ENCODE results near the gene SCUBE3. TPM values are rescaled to one million over a fixed set of nuclear protein-coding genes. Genes with fewer than 3 reads are reported as not detected.
A peak's percentile ranks its signal among the peaks of the same experiment; 100 is the strongest.

SCUBE3 gene
- total RNA-seq, 1 donor from 2014 or later, result 10.6 TPM

DNA sequence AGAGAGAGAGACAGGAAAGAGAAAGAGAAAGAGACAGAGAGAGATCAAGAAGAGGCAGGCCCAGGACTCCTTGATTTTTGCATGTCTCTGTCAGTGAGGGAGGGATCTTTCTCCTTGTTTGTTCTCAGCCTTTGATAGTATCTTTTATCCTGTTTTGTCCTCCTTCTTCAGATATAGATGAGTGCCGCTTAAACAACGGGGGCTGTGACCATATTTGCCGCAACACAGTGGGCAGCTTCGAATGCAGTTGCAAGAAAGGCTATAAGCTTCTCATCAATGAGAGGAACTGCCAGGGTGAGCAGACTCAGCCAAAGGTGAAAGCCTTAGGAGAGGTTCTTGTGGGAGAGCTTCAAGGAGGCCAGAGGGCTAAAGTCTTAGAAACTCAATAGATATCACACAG is 25.8 kb downstream of the SCUBE3 start:
- DNase-seq (ENCODE audit: low spot score), result no peak

DNA sequence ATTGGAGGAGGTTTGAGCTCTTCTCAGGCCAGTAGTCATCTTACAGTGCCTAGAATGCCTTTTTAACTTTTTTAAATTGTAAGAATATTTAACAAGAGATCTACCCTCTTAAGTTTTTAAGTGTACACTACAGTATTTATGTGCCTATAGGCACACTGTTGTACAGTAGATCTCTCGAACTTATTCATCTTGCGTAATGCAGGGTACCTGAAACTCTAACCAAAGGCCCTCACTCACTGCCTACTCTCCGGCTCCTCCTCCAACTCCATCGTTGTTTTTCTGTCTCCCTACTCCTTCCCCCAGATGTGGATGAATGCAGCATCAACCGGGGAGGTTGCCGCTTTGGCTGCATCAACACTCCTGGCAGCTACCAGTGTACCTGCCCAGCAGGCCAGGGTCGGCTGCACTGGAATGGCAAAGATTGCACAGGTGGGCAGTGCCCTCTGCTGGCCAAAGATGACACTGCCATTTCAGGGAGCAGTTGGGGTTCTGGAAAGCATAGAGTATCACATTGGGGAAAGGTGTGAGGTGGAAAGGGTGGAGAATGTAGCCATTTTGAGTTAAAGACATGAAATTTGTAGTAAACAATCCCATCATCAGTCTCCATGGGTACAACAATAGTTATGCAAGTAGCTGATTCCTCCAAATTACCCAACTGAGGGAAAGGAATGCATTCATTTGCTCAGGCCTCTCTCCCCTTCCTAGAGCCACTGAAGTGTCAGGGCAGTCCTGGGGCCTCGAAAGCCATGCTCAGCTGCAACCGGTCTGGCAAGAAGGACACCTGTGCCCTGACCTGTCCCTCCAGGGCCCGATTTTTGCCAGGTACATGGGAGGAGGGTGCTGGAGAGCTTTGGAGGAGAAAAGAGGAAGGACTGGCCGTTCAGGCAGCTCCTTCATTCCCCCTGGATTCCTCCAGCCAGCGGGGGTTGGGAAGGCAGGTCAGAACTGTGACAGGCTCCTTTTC is 27.4 kb downstream of the SCUBE3 start:
- peak; percentile 73 for DNase-seq (ENCODE audit: low spot score)

GRCh38 chr6:35242486-35242885 is 28.7 kb downstream of the SCUBE3 start:
- no peak for DNase-seq (ENCODE audit: low spot score)

DNA sequence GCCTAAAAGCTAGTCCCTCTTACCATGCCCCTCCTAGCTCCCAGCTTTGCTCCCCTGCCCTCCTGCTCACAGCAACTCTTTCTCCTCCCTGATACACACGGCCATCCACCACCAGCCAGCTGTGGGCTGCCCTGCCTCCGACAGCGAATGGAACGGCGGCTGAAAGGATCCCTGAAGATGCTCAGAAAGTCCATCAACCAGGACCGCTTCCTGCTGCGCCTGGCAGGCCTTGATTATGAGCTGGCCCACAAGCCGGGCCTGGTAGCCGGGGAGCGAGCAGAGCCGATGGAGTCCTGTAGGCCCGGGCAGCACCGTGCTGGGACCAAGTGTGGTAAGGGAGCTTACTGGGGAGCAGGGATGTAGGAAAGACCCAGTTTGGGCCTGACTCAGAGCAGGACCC is 29.1 kb downstream of the SCUBE3 start:
- no peak for DNase-seq (ENCODE audit: low spot score)

DNA sequence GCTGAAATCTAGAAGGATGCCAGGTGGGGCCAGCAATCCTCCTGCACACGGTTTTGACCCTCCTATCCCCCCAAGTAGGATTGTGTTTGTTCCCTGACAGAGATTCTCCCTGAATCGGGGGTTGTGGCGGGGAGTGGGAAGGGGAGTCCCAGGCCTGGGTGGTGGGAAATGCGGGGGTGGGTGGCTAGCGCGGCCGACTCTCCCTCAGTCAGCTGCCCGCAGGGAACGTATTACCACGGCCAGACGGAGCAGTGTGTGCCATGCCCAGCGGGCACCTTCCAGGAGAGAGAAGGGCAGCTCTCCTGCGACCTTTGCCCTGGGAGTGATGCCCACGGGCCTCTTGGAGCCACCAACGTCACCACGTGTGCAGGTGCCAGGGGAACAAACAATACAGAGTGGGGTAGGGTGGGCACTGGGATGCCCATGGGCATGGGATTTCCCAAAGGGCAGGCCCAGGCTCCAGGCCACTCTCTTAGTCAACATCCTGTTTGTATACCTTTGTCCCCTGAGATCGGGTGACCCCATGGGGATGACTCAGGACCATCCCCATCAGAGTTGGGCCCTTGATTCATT is 29.7 kb downstream of the SCUBE3 start:
- DNase-seq (ENCODE audit: low spot score), result no peak

- DNase-seq (ENCODE audit: low spot score), result no peak
Observed at GRCh38 chr6:35244551-35244950, 30.8 kb downstream of the SCUBE3 start.

- no peak for DNase-seq (ENCODE audit: low spot score)
Observed at GRCh38 chr6:35247642-35248231, 34.0 kb downstream of the SCUBE3 start.

DNA sequence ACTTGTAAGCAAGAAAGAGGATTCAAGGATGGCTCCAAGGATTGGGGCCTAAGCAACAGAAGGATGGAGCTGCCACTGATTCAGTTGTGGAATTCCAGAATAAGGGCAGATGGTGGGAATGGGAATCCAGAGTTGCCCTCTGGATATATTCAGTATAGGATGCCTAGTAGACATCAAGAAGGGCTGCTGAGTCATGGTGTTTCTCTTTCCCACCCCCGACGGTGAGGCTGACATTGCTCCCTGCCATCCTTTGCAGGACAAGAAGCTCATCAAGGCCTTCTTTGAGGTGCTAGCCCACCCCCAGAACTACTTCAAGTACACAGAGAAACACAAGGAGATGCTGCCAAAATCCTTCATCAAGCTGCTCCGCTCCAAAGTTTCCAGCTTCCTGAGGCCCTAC is 34.5 kb downstream of the SCUBE3 start:
- no peak for DNase-seq (ENCODE audit: low spot score)

GRCh38 chr6:35248965-35249364 is 35.2 kb downstream of the SCUBE3 start:
- DNase-seq (ENCODE audit: low spot score), result no peak

GRCh38 chr6:35251949-35252348 is 38.2 kb downstream of the SCUBE3 start:
- DNase-seq (ENCODE audit: low spot score), result no peak

- DNase-seq (ENCODE audit: low spot score), result no peak
Observed at GRCh38 chr6:35253249-35253648, 39.5 kb downstream of the SCUBE3 start.

DNA sequence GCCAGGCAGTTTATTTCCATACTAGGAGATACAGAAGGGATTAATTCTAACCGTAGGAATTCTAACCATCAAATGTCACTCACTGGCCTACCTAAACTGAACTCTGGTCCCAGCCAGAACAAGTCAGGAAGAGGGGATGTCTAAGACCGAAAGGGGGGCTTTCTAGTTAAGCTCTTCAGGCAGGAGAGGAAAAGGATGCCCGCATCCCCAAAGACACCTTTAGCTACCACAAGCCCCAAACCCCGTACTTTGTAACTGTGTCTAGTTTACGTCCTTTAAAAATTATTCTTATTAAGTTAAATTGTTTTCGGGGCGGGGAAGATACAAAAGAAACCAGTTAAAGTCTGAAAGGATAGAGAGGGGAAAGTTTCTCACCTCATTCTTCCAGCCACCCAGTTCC is 44.6 kb downstream of the SCUBE3 start:
- DNase-seq (ENCODE audit: low spot score), result no peak

GRCh38 chr6:35258858-35259193 is 45.1 kb downstream of the SCUBE3 start:
- DNase-seq (ENCODE audit: low spot score), result peak; percentile 67

DNA sequence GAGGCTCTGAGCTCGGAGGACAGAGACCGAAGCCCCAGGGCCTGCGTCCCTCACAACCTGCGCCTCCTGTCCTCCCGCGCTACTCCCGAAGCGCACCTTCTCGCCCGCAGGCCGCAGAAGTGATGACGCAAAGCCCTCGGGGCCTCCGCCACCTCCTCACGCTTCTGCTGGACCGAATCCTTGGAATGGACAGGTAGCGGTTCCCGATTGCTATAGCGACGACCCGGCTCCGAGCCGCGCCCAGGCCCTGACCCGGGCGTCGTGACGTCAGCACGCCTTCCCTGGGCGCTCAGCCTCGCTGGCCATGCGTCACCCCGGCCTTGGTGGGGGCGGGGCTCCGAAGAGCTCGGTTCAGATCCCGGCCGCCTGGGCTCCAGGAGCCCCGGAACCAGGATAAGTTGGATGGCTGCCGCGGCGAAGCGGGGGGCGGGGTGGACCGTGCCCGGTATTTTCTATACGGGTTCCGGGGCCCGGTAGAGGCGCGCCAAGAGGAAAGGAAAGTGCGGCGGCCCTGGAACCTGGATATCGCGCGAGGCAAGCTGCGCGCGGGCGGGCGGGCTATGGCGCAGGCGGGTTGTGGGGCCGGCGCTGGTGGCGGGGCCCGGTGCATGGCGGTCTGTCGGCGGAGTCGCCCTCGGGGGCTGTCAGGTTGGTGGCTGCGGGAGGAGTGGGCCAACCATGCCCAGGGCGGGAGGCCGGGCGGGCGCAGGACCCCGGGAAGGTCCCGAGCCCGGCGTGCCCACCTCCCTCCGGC is 45.6 kb downstream of the SCUBE3 start, which contains the start of gene ZNF76:
TSS of gene ZNF76 (plus strand) at position 542 of the 754 bp plus-strand sequence. CDS start 21,417 bp downstream, outside the sequence.
- peak; percentile 98 for DNase-seq (ENCODE audit: low spot score)

GRCh38 chr6:35259948-35260590 is 46.3 kb downstream of the SCUBE3 start:
- DNase-seq (ENCODE audit: low spot score), result peak; percentile 56

- DNase-seq (ENCODE audit: low spot score), result no peak
Observed at GRCh38 chr6:35260591-35261570, 47.1 kb downstream of the SCUBE3 start.

GRCh38 chr6:35262596-35262995 is 48.8 kb downstream of the SCUBE3 start:
- DNase-seq (ENCODE audit: low spot score), result no peak

- DNase-seq (ENCODE audit: low spot score), result no peak
Observed at GRCh38 chr6:35264550-35265274, 51.0 kb downstream of the SCUBE3 start.

DNA sequence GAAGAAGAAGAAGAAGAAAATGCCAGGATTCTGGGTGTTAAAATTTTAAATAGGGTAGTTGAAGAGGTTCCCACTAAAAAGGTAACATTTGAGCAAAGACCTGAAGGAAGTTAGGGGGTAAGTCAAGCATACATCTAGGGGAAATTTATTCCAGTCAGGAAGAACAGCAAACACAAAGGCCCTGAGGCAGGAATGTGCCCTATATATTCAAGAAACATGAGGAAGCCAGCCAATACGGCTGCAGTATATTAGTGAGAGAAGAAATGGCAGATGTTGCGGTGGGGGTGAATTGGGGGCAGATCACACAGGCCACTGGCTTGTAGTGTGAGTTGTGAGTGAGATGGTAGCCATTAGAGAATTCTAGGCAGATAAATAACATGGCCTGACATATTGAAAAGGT is 51.8 kb downstream of the SCUBE3 start:
- no peak for DNase-seq (ENCODE audit: low spot score)

Data from umbilical cord (tissue), 2 donors.